Sigmoid colon (tissue), 7 donors: ENCODE data around the gene DEFB129. TPM values are rescaled to one million over a fixed set of nuclear protein-coding genes. Genes with fewer than 3 reads are reported as not detected.

Source experiments
- DNase-seq: peaks from one replicate; pipeline ENCODE4 v3.0.0-alpha.2; 2019
- H3K27ac ChIP-seq, 4 donors: fragments of 200-600 bp; sonication (generic); one replicate each; pipeline ENCODE4 v1.5.1; 2016 to 2019; ENCODE audit warnings: mild to moderate bottlenecking in 1 of 4
- H3K27me3 ChIP-seq, 3 donors: fragments of 200-600 bp; sonication (generic); one replicate each; pipeline ENCODE4 v1.5.1; 2019; ENCODE audit warnings: mild to moderate bottlenecking in 1 of 3
- H3K36me3 ChIP-seq, 4 donors: fragments of 200-600 bp; sonication (generic); one replicate each; pipeline ENCODE4 v1.5.1; 2016 to 2019
- H3K4me1 ChIP-seq, 4 donors: fragments of 200-600 bp; sonication (generic); one replicate each; pipeline ENCODE4 v1.5.1; 2017 to 2019
- H3K4me3 ChIP-seq, 4 donors: fragments of 200-600 bp; sonication (generic); one replicate each; pipeline ENCODE4 v1.5.1; 2017 to 2019; ENCODE audit warnings: mild to moderate bottlenecking in 2 of 4, moderate library complexity in 1 of 4
- H3K9me3 ChIP-seq, 4 donors: fragments of 200-600 bp in 3 of 4; sonication (generic) in 3 of 4; one replicate each; pipeline versions ENCODE4 v1.5.1 to v1.6.1; 2013 to 2019
- CTCF ChIP-seq, 4 experiments: fragments of 450-650 bp in 3 of 4; fragments of 200-600 bp in 1 of 4; IDR thresholded peaks; one replicate each; pipeline ENCODE4 v1.5.1; 2016 to 2019; ENCODE audit warnings: antibody characterized with exemption in 4 of 4, mild to moderate bottlenecking in 3 of 4, moderate library complexity in 2 of 4
- EP300 ChIP-seq, 4 donors: sonication (generic); formaldehyde crosslinking; IDR thresholded peaks; one replicate each; pipeline ENCODE4 v1.6.1; 2017; ENCODE audit warnings: antibody characterized with exemption in 4 of 4
- POLR2A ChIP-seq, 2 donors: fragments of 450-650 bp; IDR thresholded peaks; one replicate each; pipeline ENCODE4 v1.6.1; 2016; ENCODE audit warnings: antibody characterized with exemption in 2 of 2, mild to moderate bottlenecking in 2 of 2, moderate library complexity in 2 of 2
- POLR2AphosphoS5 ChIP-seq, 4 donors: sonication (generic); formaldehyde crosslinking; IDR thresholded peaks; one replicate each; pipeline ENCODE4 v1.6.1; 2017; ENCODE audit warnings: antibody characterized with exemption in 4 of 4
- WGBS, 2 donors: extraction: QIAGEN DNeasy Blood & Tissue Kit; methylation state at CpG; one replicate each; pipeline ENCODE4 v1.1.7; 2013; 5-methylcytosine and 5-hydroxymethylcytosine counted together
- intact Hi-C: fragments of 100-400 bp; cut with DNase I; formaldehyde crosslinking; loops from one replicate; pipeline ENCODE4 v1.15.1; 2023
- polyA plus RNA-seq, 3 donors: library from polyadenylated mRNA; stranded (reverse); fragments of 200-250 nt; gene quantifications; one replicate each; pipeline ENCODE4 v1.2.3, GENCODE V29; 2013
- total RNA-seq, 4 donors: library from RNA; depleted of rRNA; stranded (reverse); fragments of >200 nt; gene quantifications; one replicate each; pipeline ENCODE4 v1.1.0, GENCODE V29; 2016
- donor health status: healthy with polysubstance abuse.
- donor health status: Bipolar disorder and iron deficiency.
- donor health status: healthy.

DEFB129 gene
- total and polyA plus RNA-seq, 7 donors: not detected

GRCh38 chr20:227439-228105 lies 514 bp downstream of the DEFB129 start:
- no peaks in the 10 kb centered on the region for H3K4me1 ChIP-seq
- H3K9me3 ChIP-seq: no peaks in the 10 kb centered on the region
- WGBS, 2 donors: 52 to 79% methylated on average over 3 of the region's 3 CpGs

GRCh38 chr20:235891-236290 lies 8.8 kb downstream of the DEFB129 start:
- WGBS, 2 donors: 77 to 84% methylated on average over 1 of the region's 1 CpG

More at GRCh38 chr20:227439-228105, 514 bp downstream of the DEFB129 start:
- TF ChIP-seq CTCF (IDR thresholded peaks at IDR 0.05) (no peak), POLR2A (IDR thresholded peaks at IDR 0.05) (no peak), POLR2AphosphoS5 (IDR thresholded peaks at IDR 0.05) (no peak), EP300 (IDR thresholded peaks at IDR 0.05) (no peak)
- intact Hi-C loops: no loop called here
- Histone ChIP-seq H3K27ac (no peak overlapping the region), H3K36me3 (no peaks in the 10 kb centered on the region), H3K4me3 (no peak overlapping the region), H3K27me3 (no peaks in the 10 kb centered on the region)
- no peak for DNase-seq

GRCh38 chr20:237489-237888 lies 10.4 kb downstream of the DEFB129 start:
- no peaks in the 10 kb centered on the region for H3K4me1 ChIP-seq
- no peaks in the 10 kb centered on the region for H3K27me3 ChIP-seq
- intact Hi-C loops: no loop called here
- H3K9me3 ChIP-seq: no peaks in the 10 kb centered on the region
- H3K27ac ChIP-seq: no peak overlapping the region
- TF ChIP-seq POLR2AphosphoS5 (IDR thresholded peaks at IDR 0.05) (no peak), EP300 (IDR thresholded peaks at IDR 0.05) (no peak), CTCF (IDR thresholded peaks at IDR 0.05) (no peak), POLR2A (IDR thresholded peaks at IDR 0.05) (no peak)
- DNase-seq: no peak
- 37 to 53% methylated on average over 4 of the region's 4 CpGs for WGBS, 2 donors
- no peaks in the 10 kb centered on the region for H3K36me3 ChIP-seq
- H3K4me3 ChIP-seq: no peak overlapping the region

More at GRCh38 chr20:235891-236290, 8.8 kb downstream of the DEFB129 start:
- no peak for DNase-seq
- H3K9me3 ChIP-seq: no peaks in the 10 kb centered on the region
- H3K27ac ChIP-seq: no peak overlapping the region
- intact Hi-C loops: no loop called here
- H3K36me3 ChIP-seq: no peaks in the 10 kb centered on the region
- H3K27me3 ChIP-seq: no peaks in the 10 kb centered on the region
- H3K4me3 ChIP-seq: no peak overlapping the region
- TF ChIP-seq POLR2AphosphoS5 (IDR thresholded peaks at IDR 0.05): no peak
- TF ChIP-seq POLR2A (IDR thresholded peaks at IDR 0.05): no peak
- TF ChIP-seq EP300 (IDR thresholded peaks at IDR 0.05): no peak
- no peaks in the 10 kb centered on the region for H3K4me1 ChIP-seq

GRCh38 chr20:237929-238328 lies 10.9 kb downstream of the DEFB129 start:
- Histone ChIP-seq H3K36me3 (no peaks in the 10 kb centered on the region), H3K4me1 (no peaks in the 10 kb centered on the region), H3K27ac (no peak overlapping the region), H3K9me3 (no peaks in the 10 kb centered on the region), H3K4me3 (no peak overlapping the region), H3K27me3 (no peaks in the 10 kb centered on the region)
- intact Hi-C loops: no loop called here
- 62 to 64% methylated on average over 3 of the region's 3 CpGs for WGBS, 2 donors
- TF ChIP-seq EP300 (IDR thresholded peaks at IDR 0.05): no peak
- no peak for DNase-seq

- Histone ChIP-seq H3K9me3 (peaks cover 0 to 3% (median 1%) of the 10 kb centered on the region in 4 donors), H3K27me3 (no peaks in the 10 kb centered on the region), H3K27ac (no peak overlapping the region), H3K4me1 (no peaks in the 10 kb centered on the region), H3K4me3 (no peak overlapping the region), H3K36me3 (no peaks in the 10 kb centered on the region)
- intact Hi-C loops: no loop called here
- WGBS, 2 donors: 86 to 96% methylated on average over 2 of the region's 2 CpGs
- TF ChIP-seq CTCF (IDR thresholded peaks at IDR 0.05) (no peak), EP300 (IDR thresholded peaks at IDR 0.05) (no peak), POLR2AphosphoS5 (IDR thresholded peaks at IDR 0.05) (no peak), POLR2A (IDR thresholded peaks at IDR 0.05) (no peak)
- no peak for DNase-seq
Measured at GRCh38 chr20:242905-243304, 15.8 kb downstream of the DEFB129 start.

- no peak for TF ChIP-seq EP300 (IDR thresholded peaks at IDR 0.05)
- TF ChIP-seq POLR2A (IDR thresholded peaks at IDR 0.05): no peak
- TF ChIP-seq POLR2AphosphoS5 (IDR thresholded peaks at IDR 0.05): no peak
- TF ChIP-seq CTCF (IDR thresholded peaks at IDR 0.05): no peak
Measured at GRCh38 chr20:251354-251753, 24.3 kb downstream of the DEFB129 start.

More at GRCh38 chr20:251354-251753, 24.3 kb downstream of the DEFB129 start:
- Histone ChIP-seq H3K27me3 (peaks cover 0 to 17% (median 0%) of the 10 kb centered on the region in 3 donors), H3K36me3 (no peaks in the 10 kb centered on the region), H3K4me1 (no peaks in the 10 kb centered on the region), H3K4me3 (no peak overlapping the region), H3K9me3 (peaks cover 0 to 3% (median 1%) of the 10 kb centered on the region in 4 donors), H3K27ac (no peak overlapping the region)
- WGBS, 2 donors: 45 to 48% methylated on average over 2 of the region's 2 CpGs
- no peak for DNase-seq
- intact Hi-C loops: no loop called here
